DMS114 treated with DMSO at 0.1 percent for 48 hours (cell line): ENCODE data around the gene MYBBP1A.

ENCODE experiments used
- DNase-seq: peaks from one replicate; lab custom pipeline; 2025; ENCODE audit not compliant: unreplicated experiment; lab: John Stamatoyannopoulos, UW

Gene MYBBP1A

DNA sequence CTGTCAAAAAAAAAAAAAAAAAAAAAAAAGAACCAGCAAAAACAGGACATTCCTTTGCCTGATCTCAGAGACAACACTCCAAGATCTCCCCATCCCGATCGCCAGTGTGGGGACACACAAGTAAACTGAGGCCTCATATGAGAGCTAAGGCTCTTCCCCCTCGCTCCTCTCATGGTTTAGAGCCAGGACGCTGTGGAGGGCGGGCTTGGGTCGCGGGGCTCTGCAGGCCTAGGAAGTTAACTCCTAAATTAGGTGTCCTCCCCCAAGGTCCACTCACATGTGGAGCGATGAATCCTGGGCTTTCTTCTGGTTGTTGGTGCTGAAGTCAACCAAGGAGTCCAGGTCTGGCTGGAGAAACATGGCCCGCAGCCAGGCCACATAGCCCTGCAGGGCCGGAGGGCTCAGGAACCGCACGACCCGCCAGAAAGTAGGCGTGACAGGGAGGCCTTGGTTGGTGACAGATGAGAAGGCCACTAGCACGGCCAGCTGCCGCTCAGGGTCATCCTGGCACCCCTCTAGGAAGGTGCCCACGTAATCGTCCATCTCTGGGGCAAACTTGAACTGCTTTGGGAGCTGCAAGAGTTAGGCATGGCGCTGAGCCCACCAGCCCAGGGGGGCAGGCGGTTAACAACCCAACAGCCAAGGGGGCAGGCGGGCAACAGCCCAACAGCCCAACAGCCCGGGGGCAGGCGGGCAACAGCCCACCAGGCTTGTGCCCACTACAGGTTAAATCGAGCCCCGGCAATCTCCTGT lies 5.2 kb downstream of the MYBBP1A start:
- DNase-seq: no peak

DNA sequence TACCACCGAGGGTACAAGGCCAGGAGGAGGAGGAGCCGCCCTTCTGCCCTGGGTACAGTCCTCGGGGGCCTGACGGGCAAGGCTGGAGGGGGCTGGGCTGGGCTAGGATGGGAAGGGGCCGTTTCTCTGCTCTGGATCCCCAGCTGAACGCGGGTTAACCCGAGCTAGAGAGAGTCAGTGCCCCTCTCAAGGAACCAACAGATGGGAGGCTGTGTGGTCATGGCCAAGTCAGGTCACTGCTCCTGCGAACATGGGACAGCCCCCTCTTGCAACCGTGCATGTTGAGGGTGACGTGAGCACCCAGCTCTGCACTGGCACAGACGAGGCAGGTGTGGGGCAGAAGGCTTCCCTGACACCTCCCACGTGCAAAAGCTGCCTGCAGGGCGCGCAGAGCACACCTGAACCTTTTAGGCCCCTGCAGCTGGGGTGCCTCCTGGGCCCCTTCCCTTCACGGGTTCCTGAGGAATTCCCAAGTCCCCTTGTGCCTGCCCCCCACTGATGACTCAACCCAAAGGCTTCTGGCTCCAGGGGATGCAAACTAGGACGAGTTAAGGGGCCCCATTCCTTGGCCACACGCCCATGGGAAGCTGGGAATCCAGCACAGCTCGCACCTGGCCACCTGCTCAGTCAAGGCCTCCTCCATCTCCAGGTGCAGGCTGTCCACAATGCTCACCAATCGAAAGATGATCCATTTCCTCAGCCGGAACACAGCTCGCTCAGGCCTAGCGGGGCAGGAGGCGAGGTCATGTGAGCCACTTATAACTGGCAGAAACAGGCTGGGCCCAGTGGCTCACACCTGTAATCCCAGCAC lies 6.3 kb downstream of the MYBBP1A start:
- DNase-seq: no peak

DNA sequence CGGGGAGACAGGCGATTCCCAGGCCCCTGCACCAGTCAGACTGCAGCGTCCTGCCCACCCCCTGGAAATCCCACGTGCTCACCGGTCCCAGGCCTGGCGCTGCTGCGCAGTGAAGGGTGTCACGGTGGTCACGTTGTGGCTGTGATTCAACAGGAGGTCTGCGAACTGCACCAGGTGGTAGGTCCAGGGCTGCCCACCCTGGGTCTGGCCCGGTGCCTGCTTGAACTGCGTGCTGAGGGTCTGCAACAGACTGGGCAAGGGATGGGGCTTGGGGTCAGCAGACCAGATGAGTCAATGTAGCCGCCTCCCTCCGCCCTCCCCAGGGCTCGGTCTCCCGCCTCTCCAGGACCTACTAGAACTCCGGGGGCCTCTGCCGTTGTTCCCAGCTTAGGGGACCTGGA lies 7.1 kb downstream of the MYBBP1A start:
- no peak for DNase-seq

DNA sequence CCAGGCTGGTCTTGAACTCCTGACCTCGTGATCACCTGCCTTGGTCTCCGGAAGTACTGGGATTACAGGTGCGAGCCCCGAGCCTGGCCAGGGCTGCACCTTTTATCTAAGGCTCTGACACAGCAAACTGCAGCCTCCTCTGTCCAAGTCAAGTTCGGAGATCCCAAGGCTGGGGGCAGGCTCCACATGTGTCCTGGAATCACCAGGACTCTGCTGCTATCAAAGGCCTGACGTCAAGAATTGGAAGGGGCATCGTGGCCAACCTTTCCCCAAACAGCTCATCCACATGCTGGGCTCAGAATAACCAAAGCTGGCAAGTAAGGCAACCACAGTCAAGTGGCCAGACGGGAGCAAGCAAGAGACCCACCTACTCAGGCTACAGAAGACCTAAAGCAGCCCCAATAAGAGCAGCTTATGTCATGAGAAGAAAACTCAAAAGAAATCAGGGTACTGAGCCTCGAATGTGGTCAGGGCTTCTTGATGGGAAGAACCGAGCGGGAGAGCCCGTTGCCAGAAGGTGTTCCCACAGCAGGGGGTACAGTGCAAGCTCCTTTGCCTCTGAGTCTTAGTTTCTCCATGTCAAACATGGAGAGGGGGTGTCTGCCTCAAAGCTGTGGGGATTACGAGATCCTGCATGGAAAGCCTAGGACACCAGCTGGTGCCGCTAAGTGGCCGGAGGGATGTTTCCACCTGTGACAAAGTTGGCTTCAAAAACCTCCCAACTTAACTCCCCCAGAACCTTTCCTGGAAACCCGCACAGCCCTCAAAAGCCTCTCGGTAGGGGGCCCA lies 7.9 kb downstream of the MYBBP1A start:
- DNase-seq: no peak

DNA sequence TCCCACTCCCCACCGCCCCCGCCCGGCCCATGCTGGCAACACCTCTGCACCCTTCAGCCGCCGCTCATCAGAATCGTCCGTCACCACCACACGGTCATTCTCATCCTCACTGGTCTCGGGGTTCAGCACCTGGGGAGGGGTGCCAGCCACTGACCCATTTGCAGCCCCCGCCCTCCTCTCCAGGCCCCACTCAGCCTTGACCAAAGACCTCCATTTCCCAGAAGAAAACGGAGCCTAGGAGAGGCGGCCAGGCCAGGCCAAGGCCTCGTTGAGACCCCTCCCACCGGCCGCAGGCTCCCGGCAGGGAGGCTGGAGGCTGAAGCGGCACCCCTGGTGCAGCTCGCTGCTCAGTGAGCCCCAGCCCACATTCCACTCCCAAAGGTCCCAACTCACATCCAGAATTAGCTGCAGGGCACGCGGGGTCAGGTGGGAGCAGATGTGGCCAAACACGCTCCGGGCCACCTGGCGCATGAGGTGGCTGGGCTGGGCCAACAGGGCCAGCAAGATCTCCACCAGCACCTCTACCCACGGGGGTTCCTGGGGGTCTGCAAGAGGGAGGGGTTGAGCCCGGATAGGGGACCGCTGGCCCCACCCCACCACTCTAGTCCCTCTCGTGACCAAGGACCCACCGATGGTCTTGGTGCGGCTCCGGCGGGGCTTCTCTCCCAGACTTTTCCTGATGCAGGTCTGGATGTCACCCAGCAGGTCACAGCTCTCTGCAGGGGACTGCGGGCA lies 9.8 kb downstream of the MYBBP1A start:
- no peak for DNase-seq

DNA sequence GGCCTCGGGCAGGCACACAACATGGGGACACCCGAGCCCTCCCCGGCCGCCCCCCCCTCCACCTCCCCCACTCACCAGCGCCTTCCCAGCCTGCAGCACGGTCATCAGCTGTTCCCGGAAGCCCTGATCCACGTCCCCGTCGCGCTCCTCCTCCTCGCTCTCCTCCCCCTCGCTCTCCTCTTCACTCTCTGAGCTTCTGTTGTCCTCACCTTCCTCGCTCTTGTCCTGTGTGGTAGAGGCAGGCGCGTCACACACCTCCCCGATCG lies 10.3 kb downstream of the MYBBP1A start:
- DNase-seq: no peak

DNA sequence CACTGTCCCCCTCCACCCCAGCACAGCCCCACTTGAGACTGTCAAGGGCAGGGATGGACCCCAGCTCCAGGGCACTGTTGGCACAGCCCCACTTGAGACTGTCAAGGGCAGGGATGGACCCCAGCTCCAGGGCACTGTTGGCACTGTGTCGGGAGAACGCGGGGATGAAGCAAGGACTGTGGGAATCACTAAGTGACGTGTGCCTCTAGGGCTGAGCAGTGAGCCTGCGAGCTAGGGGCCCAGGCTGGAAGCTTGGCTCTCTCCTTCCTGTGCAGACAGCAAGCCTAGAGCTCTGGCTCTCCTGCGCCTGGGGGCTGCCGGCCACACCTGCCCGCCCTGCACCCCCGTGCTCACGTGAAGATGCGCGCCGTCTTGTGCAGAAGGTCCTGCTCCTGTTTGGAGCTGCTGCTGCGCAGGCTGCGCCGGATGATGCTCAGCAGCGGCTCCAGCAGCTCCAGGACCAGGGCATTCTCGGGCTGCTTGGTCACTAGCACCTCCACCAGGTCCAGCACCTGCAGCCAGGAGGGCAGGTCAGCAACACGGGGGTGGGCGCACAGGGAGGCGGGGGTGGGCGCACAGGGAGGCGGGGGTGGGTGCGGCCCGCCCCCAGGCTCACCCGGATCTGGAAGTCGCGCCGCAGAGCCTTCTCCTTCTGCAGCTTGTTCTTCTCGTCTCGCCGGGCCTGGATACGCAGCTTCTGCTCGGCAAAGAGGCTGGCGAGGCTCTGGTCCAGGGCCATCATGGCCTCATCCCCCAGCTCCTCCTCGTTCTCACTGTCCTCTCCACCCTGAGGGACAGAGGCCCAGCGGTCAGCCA lies 10.8 kb downstream of the MYBBP1A start:
- no peak for DNase-seq

DNA sequence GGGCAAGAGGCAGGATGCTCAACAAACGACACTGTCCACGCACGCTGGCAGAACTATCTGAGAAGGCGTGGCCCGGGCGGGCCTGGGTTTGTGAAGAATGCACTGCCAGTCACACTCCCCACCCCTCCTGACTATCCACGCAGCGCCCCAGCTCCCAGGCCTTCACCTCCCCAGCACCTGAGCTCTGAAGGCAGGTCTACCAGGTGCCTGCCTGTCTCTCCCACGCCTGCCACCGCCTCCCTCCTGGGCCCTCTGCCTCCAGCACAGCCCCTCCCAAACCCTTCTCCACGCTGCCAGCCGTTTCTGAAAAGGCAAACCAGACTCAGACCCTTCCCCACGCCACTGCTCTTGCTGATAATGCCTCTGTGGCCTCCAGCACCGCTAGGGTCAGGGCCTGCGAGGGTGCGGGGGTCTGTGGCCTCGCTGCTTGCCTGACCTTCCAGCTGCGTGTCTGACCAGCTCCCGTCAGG lies 11.6 kb downstream of the MYBBP1A start:
- DNase-seq: no peak

DNA sequence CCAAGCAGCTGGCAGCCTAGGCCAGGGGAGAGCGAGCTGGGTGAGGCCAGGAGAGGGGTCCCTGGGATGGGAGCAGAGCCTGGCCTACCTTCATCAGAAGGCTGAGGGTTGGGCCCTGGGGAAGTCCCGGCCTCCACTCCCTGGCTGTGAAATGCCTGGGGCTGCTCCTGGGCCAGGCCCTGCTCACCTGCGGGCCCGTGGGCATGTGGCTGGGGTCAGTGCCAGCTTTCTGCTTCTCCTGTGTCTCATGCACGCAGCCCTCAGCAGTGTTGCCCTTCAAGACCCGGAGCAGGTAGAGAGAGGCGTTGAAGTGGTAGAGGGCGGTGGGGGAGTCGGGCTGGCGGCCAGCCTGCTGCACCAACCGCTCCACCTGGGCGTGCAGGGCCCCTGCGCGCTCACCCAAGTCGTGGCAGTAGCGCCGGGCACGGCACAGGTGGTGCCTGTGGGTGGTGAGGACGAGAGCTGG lies 12.4 kb downstream of the MYBBP1A start:
- no peak for DNase-seq

DNA sequence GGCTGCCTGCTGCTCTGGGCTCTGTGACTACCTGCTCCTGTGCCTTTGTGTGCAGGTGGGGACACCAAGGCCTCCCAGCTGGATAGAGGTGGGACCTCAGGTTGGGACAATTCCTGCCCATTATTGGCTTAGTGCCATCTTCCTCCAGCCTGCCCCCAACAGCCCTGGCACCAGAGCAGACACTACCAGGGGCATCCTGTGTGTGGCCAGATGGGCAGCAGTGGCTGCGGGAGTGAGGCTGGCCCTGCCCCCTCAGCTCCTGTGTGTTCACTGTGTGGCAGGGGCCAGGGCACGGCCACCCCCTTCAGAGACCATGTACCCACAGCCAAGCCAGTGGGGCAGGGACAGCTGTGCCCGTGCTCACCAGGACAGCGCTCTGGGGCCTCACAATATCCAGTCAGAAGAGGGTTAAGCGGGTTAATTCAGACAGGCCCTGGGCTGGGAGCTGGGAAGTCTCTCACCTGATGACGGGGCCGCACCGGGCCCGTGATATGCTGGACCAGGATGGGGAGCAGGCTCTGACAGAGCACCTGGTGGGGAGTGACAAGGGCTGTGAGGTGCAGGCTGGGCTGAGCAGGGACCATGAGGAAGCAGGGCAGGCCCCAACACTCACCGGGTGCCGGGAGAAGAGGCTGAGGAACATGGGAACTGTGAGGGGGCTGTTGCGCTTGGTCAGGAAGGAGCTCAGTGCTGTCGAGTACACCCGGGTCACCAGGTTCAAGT lies 13.0 kb downstream of the MYBBP1A start:
- DNase-seq: no peak

DNA sequence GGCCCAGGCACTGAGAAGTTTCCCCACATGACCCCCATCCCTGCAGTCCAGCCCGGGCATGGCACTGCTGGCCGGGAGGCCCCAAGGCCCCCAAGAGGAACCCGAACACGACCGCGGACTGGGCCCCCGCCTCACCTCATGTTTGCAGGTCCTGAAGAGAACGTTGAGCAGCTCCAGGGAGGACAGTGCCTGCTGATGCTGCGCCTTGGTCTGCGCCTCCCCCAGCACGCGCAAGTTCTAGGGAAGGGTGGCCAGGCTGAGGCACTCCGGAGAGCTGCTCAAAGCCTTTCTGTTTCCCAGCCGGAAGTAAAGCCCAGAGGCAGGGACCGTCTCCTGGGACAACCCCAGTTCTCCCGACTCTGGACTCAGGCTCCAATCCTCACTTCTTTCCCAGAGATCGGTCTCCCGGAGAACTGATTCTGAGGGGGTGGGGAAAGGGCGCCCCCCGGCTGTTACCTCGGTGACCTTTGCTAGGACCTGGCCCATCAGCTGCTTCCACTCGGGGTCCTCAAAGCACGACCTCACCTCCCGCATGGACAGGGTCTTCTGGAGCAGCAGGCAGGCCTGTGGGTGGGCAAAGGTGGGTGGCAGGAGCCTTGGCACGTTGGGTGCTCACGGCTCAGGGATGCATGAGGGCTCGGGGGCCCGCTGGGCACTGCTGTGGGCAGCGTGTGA lies 13.7 kb downstream of the MYBBP1A start:
- DNase-seq: no peak

DNA sequence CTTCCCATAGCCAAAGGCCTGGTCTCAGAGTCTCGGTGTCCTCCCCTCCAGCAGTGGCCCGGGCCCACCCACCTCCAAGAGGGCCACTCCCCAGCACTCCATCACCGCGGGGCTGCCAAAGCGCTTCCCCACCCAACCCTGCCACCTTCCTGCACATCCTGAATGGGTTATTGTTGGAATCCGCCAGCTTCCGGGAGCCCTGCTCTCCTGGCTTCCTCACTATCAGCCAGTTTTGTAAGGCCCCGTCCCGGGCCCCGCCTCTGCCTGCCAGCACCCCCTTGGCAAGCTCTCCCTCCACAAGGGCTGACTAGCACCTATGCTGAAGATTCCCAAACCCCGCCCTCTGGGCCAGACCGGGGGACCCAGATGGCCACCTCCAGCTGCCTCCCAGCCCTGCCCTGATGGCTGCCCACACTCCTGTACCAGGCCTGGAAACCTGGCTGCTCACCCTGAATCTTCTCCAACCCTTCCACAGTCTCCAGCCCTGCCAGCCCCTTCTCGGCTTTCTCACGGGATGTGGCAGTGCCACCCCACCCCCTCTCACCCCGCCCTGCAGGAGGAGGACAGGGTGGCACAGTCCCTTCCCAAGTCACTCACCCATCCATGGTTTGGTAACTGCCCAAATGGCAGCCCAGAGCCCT lies 14.4 kb downstream of the MYBBP1A start:
- DNase-seq: no peak

DNA sequence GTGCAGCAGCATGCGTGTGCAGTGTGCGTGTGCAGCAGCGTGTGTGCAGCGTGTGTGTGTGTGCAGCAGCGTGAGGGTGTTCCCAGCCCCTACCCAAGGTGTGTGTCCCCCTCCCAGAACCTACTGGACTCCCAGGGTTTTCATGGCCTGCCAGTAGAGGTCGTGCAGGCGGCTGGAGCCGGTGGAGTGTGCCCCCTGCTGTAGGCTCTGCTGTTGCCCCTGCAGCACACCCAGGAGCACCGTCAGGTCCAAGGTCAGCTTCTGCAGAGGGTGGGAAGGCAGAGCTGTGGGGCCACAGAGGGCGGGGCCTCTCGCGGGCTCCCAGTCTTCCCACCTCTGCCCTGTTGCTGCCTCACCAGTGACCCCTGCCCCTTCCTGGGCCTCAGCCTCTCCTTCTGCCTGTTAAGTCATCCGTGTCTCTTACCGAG lies 14.9 kb downstream of the MYBBP1A start:
- no peak for DNase-seq

DNA sequence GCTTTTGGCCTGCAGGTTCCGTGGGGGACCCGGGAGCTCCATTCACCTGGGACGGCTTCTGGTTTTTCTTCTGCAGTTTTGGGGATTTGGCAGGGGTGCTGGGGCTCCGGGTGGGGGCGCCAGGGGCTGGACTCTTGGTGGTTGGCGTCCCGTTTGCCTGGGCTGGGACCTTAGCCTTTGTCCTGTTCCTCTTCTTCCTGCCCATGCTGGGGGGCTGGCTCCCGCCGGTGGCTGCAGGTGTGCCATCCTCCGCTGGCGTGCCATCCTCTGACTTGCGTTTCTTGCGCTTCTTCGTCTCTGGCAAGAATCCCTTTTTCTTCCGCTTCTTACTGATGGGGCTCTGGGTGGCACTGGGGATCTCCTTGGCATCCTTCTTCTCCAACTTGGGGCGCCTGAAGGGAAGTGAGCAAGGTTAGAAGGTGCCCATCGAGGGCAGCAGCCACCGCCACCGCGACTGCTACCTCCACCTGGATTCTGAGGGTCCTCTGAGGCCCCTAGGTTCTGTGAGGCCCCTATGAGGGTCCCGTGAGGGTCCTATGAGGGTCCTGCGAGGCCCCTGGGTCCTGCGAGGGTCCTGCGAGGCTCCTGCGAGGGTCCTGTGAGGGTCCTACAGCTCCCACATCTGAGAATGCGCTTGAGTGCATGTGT lies 15.5 kb downstream of the MYBBP1A start:
- no peak for DNase-seq

DNA sequence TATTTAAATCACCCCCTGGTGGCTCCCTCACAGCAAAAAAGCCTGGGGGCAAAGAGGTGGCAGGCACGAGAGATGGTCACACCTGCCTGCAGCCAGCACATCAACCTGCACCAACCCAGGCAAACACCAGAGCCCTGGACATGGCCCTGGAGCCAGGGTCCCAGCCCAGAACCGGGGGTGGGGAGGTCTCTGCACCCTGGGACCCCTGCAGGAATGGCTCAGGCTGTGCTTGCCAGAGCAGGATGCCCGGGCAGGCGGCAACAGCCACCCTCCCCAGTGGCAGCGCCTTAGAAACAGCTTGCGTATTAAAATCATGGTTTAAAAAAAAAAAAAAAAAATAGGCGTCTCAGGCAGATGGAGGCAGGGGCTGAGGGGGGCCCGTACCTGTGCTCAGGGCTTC lies 16.2 kb downstream of the MYBBP1A start:
- no peak for DNase-seq

DNA sequence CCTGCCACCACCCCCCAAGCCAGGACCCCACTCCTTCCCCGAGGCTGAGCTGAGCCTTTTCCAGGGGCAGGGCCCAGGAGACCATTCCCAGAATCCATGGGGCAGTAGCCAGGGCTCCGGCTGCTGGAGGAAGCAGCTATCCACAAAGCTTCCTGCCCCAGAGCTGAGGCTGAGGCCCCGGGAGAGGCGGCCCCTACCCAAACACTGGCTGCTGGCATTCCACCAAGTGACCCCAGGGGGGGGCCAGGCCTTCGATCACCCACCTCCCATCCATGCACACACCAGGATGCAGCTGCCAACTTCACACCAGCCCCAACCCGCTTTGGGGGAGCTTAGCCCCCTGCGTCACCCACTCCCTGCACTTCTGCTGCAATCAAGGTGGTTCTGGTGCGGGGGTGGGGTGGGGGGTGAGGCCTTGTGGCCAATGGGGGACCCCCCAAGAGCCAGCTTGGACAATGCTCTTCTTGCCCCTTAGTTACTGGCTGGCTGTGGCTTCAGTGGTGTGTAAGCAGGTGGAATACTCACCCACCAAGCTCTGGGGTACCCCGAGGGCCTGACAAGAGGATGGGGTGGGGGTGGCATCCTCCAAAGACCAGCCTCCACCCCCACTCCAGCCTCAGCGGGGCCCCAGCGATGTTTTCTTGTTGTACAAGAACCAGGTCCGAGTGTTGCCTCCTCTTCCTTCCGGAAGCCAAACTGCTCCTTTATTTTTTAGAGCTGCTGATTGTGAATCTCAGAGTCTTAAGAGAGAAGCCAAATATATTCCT lies 16.8 kb downstream of the MYBBP1A start:
- no peak for DNase-seq
